BE2C (cell line): Measurements from ENCODE around the gene ALDOA.
A peak's percentile ranks its signal among the peaks of the same experiment; 100 is the strongest.

Source experiments
- DNase-seq: peaks from one replicate; pipeline ENCODE4 v3.0.0-alpha.2; 2020
- H3K27me3 ChIP-seq: fragments of 250-450 bp; sonication (Bioruptor Pico); 2 replicates; pipeline ENCODE4 v1.5.1; 2020; ENCODE audit warnings: mild to moderate bottlenecking
- H3K36me3 ChIP-seq: fragments of 250-450 bp; sonication (Bioruptor Pico); 2 replicates; pipeline ENCODE4 v1.5.1; 2020; ENCODE audit warnings: mild to moderate bottlenecking
- H3K4me1 ChIP-seq: fragments of 250-450 bp; sonication (Bioruptor Pico); 2 replicates; pipeline ENCODE4 v1.5.1; 2020
- H3K4me3 ChIP-seq: 2 replicates; pipeline ENCODE4 v1.5.1; 2011; ENCODE audit warnings: low read depth, low read length
- H3K9me3 ChIP-seq: fragments of 250-450 bp; sonication (Bioruptor Pico); 2 replicates; pipeline ENCODE4 v1.5.1; 2020
- CTCF ChIP-seq: IDR thresholded peaks from 2 replicates; pipeline ENCODE4 v1.5.1; 2012; ENCODE audit warnings: mild to moderate bottlenecking, low read depth, low read length

ALDOA gene

GRCh38 chr16:30065943-30066760 is 592 bp downstream of the ALDOA start:
- H3K36me3 ChIP-seq: peaks cover 55% of the 10 kb centered on the region
- peak; percentile 32 for DNase-seq

GRCh38 chr16:30066761-30067583 is 1.4 kb downstream of the ALDOA start:
- DNase-seq: peak; percentile 26
- H3K4me1 ChIP-seq: peaks cover 5% of the 10 kb centered on the region; the same call in 1 of the 2 replicates
- H3K36me3 ChIP-seq: peaks cover 63% of the 10 kb centered on the region
- peak overlapping the region; percentile 85 for H3K4me3 ChIP-seq
- TF ChIP-seq CTCF: no peak
- no peaks in the 10 kb centered on the region for H3K27me3 ChIP-seq
- no peaks in the 10 kb centered on the region for H3K9me3 ChIP-seq

More at GRCh38 chr16:30065943-30066760, 592 bp downstream of the ALDOA start:
- peaks cover 6% of the 10 kb centered on the region for H3K4me1 ChIP-seq
- no peak for TF ChIP-seq CTCF
- H3K27me3 ChIP-seq: no peaks in the 10 kb centered on the region
- H3K9me3 ChIP-seq: no peaks in the 10 kb centered on the region
- peak overlapping the region; percentile 85 for H3K4me3 ChIP-seq

- TF ChIP-seq CTCF: no peak
- Histone ChIP-seq H3K36me3 (peaks cover 69% of the 10 kb centered on the region), H3K9me3 (no peaks in the 10 kb centered on the region), H3K4me3 (peak overlapping the region; percentile 85), H3K27me3 (no peaks in the 10 kb centered on the region), H3K4me1 (peaks cover 5% of the 10 kb centered on the region; the same call in 1 of the 2 replicates)
- no peak for DNase-seq
Measured at GRCh38 chr16:30067584-30067916, 2.0 kb downstream of the ALDOA start.

- TF ChIP-seq CTCF: no peak
- no peak overlapping the region for H3K4me3 ChIP-seq
Measured at GRCh38 chr16:30068333-30068732, 2.8 kb downstream of the ALDOA start.

GRCh38 chr16:30068750-30069610 is 3.4 kb downstream of the ALDOA start:
- TF ChIP-seq CTCF: peak; percentile 64
- Histone ChIP-seq H3K27me3 (no peaks in the 10 kb centered on the region), H3K4me3 (0 out of 2 replicates have a peak overlapping the region, but pooled peaks have one; percentile 8), H3K36me3 (peaks cover 73% of the 10 kb centered on the region), H3K9me3 (no peaks in the 10 kb centered on the region), H3K4me1 (no peaks in the 10 kb centered on the region)
- DNase-seq: peak; percentile 55

More at GRCh38 chr16:30068333-30068732, 2.8 kb downstream of the ALDOA start:
- Histone ChIP-seq H3K36me3 (peaks cover 73% of the 10 kb centered on the region), H3K9me3 (no peaks in the 10 kb centered on the region), H3K4me1 (peaks cover 5% of the 10 kb centered on the region; the same call in 1 of the 2 replicates), H3K27me3 (no peaks in the 10 kb centered on the region)
- no peak for DNase-seq
